Activated naive CD8-positive, alpha-beta T cell treated with anti-CD3 and anti-CD28 coated beads for 36 hours (primary cell): ENCODE results near the gene C19orf85. TPM values are rescaled to one million over a fixed set of nuclear protein-coding genes. Genes with fewer than 3 reads are reported as not detected.
"Not testable (repeated sequence)": the region's sequence is repeated elsewhere in the genome, so short reads cannot be mapped to it uniquely, and the experiment has no call there.

Experiments used
- DNase-seq: peaks from one replicate; pipeline ENCODE4 v3.0.0; 2021
- H3K27ac Mint-ChIP-seq: one replicate; pipeline ENCODE4 v1.8.0; 2022; ENCODE audit warnings: mild to moderate bottlenecking, moderate library complexity, mixed read lengths
- H3K27me3 Mint-ChIP-seq: one replicate; pipeline ENCODE4 v1.8.0; 2022; ENCODE audit warnings: mild to moderate bottlenecking, mixed read lengths
- H3K36me3 Mint-ChIP-seq: one replicate; pipeline ENCODE4 v1.8.0; 2021; ENCODE audit warnings: mild to moderate bottlenecking, mixed read lengths
- H3K4me1 Mint-ChIP-seq: one replicate; pipeline ENCODE4 v1.8.0; 2021; ENCODE audit warnings: mixed read lengths
- H3K4me3 Mint-ChIP-seq: one replicate; pipeline ENCODE4 v1.8.0; 2022; ENCODE audit warnings: mild to moderate bottlenecking, moderate library complexity, mixed read lengths
- H3K9me3 Mint-ChIP-seq: one replicate; pipeline ENCODE4 v1.8.0; 2022; ENCODE audit warnings: mixed read lengths
- total RNA-seq, 2 experiments: library from RNA; stranded (reverse); gene quantifications; one replicate each; pipeline ENCODE4 v1.2.3, GENCODE V29; 2021

The C19orf85 gene
- total RNA-seq, 2 experiments from 2014 or later: not detected

- H3K27ac Mint-ChIP-seq: peak overlapping the region; percentile 83
- H3K4me3 Mint-ChIP-seq: peak overlapping the region; percentile 82
- DNase-seq: peak; percentile 50
- H3K4me1 Mint-ChIP-seq: peaks cover 18% of the 10 kb centered on the region
- H3K36me3 Mint-ChIP-seq: peaks cover 2% of the 10 kb centered on the region
- no peaks in the 10 kb centered on the region for H3K9me3 Mint-ChIP-seq
- H3K27me3 Mint-ChIP-seq: no peaks in the 10 kb centered on the region
These were observed 3.8 kb downstream of the C19orf85 start for GRCh38 chr19:55460670-55461258.

DNA sequence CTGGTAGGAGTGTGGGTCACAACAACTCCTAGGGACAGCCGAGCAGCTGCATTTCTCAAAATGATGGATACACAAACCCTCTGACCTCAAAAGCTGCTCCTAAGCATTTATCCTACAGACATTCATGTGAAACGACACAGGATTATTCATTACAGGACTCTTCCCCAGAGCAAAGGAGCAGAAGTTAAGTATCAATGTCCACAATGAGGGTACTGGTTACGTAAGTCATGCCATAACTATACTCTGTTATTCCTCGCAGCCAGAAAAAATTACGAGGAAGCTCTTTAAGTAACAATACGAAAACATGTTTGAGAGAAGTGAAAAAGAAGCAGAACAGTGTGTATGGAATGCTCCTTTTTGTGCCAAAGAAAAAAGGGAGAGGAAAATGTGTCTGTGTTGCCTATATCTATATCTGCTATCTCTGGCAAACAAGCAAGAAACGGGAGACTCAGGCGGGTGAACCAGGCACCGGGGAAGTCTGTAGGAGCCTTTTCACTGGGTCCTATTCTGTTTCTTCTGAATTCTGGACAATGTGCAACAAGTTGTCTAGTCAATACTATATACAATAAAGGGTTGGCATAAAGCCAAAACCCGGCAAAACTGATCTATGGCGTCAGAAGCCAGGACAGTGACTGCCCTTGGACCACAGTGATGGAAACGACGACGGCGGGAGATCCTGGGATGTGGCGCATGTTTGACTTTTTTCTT, 4.4 kb downstream of the C19orf85 start:
- no peak for DNase-seq
- Mint-ChIP-seq H3K9me3 (no peaks in the 10 kb centered on the region), H3K4me3 (peak overlapping the region; percentile 82), H3K36me3 (peaks cover 2% of the 10 kb centered on the region), H3K4me1 (peaks cover 18% of the 10 kb centered on the region), H3K27me3 (no peaks in the 10 kb centered on the region), H3K27ac (no peak overlapping the region)

DNA sequence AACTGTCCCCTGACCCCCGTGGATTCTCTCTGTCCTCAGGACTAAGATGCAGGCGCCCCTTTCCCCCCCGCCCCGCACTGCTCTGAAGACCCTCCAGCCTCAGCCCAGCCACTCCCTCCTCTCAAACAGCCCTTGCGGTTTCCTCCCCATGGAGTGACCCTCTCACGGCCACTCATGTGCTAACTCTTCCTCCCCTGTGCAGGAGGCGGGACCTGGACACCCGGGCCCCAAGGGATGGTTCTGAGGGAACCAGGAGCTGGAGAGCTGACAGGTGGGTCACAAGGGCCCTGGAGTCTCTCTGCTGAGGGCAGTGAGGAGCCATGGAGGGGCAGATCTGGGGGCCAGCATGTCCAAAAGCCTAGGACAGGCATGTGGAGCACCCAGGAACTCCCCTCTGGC, 5.0 kb downstream of the C19orf85 start:
- Mint-ChIP-seq H3K4me3 (no peak overlapping the region), H3K4me1 (peaks cover 18% of the 10 kb centered on the region)

DNA sequence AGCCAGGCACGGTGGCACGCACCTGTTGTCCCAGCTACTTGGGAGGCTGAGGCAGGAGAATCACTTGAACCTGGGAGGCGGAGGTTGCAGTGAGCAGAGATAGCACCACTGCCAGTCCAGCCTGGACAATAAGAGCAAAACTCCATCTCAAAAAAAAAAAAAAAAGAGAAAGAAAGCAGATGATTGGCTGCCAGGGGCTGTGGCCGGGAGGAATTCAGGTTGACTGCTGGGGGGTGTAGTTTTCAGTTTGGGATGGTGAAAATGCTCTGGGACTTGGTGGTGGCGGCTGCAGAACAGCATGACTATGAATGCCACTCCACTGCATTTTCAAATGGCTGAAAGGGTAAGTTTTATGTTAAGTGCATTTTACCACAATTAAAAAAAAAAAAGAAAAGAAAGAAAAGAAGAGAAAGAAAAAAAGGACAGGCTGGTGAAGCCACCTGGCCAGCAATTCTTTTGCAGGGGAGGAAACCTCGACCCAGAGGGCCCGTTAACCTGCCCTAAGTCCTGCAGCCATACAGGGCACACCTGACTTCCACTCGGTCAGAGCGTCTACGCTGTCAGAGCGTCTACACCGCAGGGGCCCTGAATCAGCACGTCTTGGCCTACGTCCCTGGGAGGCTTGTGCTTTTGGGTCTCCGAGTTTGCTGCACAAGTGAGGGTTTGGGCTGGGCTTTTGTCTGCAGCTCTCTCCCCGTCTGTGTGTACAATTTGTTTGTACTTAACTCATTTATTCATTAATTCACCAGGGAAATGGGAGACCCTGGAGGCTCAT, 6.7 kb downstream of the C19orf85 start:
- Mint-ChIP-seq H3K36me3 (peaks cover 14% of the 10 kb centered on the region), H3K4me1 (peaks cover 18% of the 10 kb centered on the region), H3K27me3 (peaks cover 14% of the 10 kb centered on the region), H3K4me3 (no peak overlapping the region), H3K9me3 (no peaks in the 10 kb centered on the region), H3K27ac (no peak overlapping the region)
- no peak for DNase-seq

More for the DNA sequence above, 5.0 kb downstream of the C19orf85 start:
- no peak for DNase-seq
- H3K36me3 Mint-ChIP-seq: peaks cover 5% of the 10 kb centered on the region
- no peak overlapping the region for H3K27ac Mint-ChIP-seq
- H3K9me3 Mint-ChIP-seq: no peaks in the 10 kb centered on the region
- H3K27me3 Mint-ChIP-seq: no peaks in the 10 kb centered on the region

DNA sequence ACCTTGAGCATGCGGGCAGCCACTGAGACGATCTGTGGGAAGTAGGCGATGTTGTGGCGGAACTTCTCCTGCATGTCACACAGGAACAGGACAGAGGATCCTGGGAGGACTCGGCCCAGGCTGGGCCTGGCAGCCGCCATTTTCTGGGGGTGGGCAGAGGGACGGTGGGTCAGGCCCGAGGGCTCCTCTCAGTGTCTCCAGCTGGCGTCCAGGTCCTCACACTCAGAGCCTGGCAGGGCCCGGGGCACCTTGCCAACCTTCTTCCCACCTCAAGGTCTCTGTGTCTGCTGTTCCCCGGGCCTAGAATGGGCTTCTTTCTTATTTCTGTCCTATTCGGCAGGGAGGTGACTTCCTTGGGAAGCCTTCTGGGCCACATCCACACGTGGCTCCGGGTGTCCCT, 8.2 kb downstream of the C19orf85 start:
- no peak overlapping the region for H3K27ac Mint-ChIP-seq
- peaks cover 14% of the 10 kb centered on the region for H3K4me1 Mint-ChIP-seq
- no peak for DNase-seq
- H3K36me3 Mint-ChIP-seq: peaks cover 12% of the 10 kb centered on the region
- no peak overlapping the region for H3K4me3 Mint-ChIP-seq
- no peaks in the 10 kb centered on the region for H3K9me3 Mint-ChIP-seq
- H3K27me3 Mint-ChIP-seq: peaks cover 25% of the 10 kb centered on the region

DNA sequence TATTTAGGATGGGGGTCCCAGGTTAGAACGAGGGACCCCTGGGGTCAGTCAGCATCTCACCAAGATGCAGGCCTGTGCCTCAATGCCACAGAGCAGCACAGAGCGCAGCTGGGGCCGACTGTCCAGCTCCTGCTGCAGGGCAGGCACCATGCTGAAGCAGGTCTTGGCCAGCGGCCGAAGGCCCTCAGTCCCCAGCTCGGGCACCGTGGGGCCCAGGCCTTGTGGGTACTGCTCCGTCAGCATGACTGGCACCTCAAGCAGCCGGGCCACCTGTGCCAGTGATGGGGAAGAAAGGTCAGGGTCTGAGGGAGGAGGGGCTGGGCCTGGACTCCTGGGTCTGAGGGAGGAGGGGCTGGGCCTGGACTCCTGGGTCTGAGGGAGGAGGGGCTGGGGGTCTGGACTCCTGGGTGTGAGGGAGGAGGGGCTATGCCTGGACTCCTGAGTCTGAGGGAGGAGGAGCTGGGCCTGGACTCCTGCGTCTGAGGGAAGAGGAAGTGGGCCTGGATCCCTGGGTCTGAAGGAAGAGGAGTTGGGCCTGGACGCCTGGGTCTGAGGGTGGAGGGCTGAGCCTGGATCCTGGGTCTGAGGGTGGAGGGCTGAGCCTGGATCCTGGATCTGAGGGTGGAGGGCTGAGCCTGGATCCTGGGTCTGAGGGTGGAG, 8.8 kb downstream of the C19orf85 start:
- Mint-ChIP-seq H3K9me3 (no peaks in the 10 kb centered on the region), H3K36me3 (peaks cover 12% of the 10 kb centered on the region), H3K27ac (no peak overlapping the region), H3K4me1 (peaks cover 10% of the 10 kb centered on the region), H3K4me3 (no peak overlapping the region), H3K27me3 (peaks cover 30% of the 10 kb centered on the region)
- no peak for DNase-seq

- DNase-seq: peak; percentile 52
- Mint-ChIP-seq H3K27ac (no peak overlapping the region), H3K27me3 (peaks cover 35% of the 10 kb centered on the region), H3K9me3 (no peaks in the 10 kb centered on the region), H3K4me3 (no peak overlapping the region), H3K4me1 (peaks cover 3% of the 10 kb centered on the region), H3K36me3 (peaks cover 12% of the 10 kb centered on the region)
These were observed 9.7 kb downstream of the C19orf85 start for GRCh38 chr19:55454787-55455243.

- Mint-ChIP-seq H3K9me3 (no peaks in the 10 kb centered on the region), H3K27ac (no peak overlapping the region), H3K4me1 (peaks cover 3% of the 10 kb centered on the region), H3K4me3 (no peak overlapping the region), H3K27me3 (peaks cover 35% of the 10 kb centered on the region), H3K36me3 (peaks cover 12% of the 10 kb centered on the region)
- no peak for DNase-seq
These were observed 10.9 kb downstream of the C19orf85 start for GRCh38 chr19:55453511-55454260.

- Mint-ChIP-seq H3K27ac (no peak overlapping the region), H3K9me3 (no peaks in the 10 kb centered on the region), H3K36me3 (peaks cover 12% of the 10 kb centered on the region), H3K4me3 (no peak overlapping the region), H3K4me1 (peaks cover 3% of the 10 kb centered on the region), H3K27me3 (peaks cover 35% of the 10 kb centered on the region)
- DNase-seq: peak; percentile 51
These were observed 11.7 kb downstream of the C19orf85 start for GRCh38 chr19:55452749-55453346.

DNA sequence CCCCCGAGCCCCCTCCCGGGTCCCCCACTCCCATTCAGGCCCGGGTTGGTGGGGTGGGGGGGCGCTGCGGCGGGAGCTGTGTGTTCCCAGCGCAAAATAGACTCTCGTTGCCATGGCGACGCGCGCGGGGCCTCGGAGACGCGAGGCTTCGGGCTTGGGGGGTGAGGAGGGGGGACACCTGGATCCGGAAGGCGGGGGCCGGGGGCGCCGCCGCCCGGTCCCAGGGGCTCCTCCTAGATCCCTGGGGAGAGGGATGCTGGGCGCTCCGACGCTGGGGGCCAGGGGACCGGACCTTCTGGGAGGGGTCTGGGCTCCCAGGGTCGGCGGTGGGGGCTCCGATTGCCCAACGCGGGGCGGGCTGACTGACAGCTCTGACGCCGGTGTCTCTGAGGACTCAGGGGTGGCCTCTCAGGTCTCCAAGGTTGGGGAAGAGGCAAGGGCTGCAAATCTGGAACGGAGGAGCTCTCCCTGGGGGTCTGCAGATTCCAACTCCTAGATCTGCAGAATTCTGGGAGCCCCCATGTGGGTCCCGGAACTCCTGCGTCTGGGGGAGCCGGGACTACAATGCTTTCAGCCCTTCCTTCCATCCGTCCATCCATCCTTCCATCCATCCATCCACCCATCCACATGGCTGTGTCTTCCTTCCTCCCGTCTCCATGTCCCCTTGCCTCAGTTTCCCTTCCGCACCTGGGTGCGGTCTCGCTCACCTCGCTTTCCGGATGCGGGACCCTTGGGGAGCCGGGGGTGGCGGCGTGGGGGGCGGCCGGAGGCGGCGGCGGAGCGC, 12.4 kb downstream of the C19orf85 start:
- no peak overlapping the region for H3K27ac Mint-ChIP-seq
- H3K27me3 Mint-ChIP-seq: peaks cover 35% of the 10 kb centered on the region
- H3K9me3 Mint-ChIP-seq: no peaks in the 10 kb centered on the region
- peaks cover 3% of the 10 kb centered on the region for H3K4me1 Mint-ChIP-seq
- peak overlapping the region; percentile 40 for H3K4me3 Mint-ChIP-seq
- H3K36me3 Mint-ChIP-seq: peaks cover 12% of the 10 kb centered on the region
- no peak for DNase-seq

- peaks cover 12% of the 10 kb centered on the region for H3K36me3 Mint-ChIP-seq
- H3K4me1 Mint-ChIP-seq: peaks cover 3% of the 10 kb centered on the region
- DNase-seq: no peak
- no peaks in the 10 kb centered on the region for H3K9me3 Mint-ChIP-seq
- peaks cover 35% of the 10 kb centered on the region for H3K27me3 Mint-ChIP-seq
- H3K4me3 Mint-ChIP-seq: peak overlapping the region; percentile 40
- no peak overlapping the region for H3K27ac Mint-ChIP-seq
These were observed 13.2 kb downstream of the C19orf85 start for GRCh38 chr19:55451163-55451964.

DNA sequence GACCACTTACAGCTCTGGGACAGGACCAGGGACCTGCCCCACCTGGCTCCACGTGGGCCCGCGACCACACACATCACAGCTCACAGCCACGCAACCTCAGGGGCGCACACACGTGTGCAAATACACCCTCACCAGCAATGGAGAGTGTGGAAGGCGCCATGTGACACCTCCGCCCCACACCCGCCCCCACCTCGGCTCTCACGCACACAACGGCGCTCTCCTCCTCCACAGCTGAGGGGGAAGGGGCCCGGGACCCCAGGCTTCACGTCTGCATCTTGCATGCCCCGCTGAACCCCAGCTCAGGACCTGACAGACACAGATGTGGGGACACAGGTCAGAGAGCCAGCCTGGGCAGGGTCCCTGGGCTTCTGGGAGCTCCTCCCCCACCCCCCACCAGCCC, 15.1 kb downstream of the C19orf85 start:
- Mint-ChIP-seq H3K4me1 (peaks cover 3% of the 10 kb centered on the region), H3K27ac (no peak overlapping the region), H3K27me3 (peaks cover 53% of the 10 kb centered on the region), H3K36me3 (peaks cover 9% of the 10 kb centered on the region), H3K4me3 (no peak overlapping the region), H3K9me3 (no peaks in the 10 kb centered on the region)
- no peak for DNase-seq

DNA sequence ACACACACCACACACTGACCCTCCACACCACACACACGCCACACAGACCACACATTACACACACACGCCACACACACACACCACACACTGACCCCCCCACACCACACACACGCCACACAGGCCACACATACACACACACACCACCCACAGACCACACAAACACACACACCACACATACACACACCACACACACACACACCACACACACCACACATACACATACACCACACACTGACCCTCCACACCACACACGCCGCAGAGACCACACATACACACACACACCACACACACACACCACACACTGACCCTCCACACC, 16.4 kb downstream of the C19orf85 start:
- not testable (repeated sequence) for H3K4me1 Mint-ChIP-seq, H3K36me3 Mint-ChIP-seq, H3K4me3 Mint-ChIP-seq, H3K27ac Mint-ChIP-seq, DNase-seq, H3K9me3 Mint-ChIP-seq
- peaks cover 55% of the 10 kb centered on the region for H3K27me3 Mint-ChIP-seq
